Lower leg skin (tissue), 3 donors: ENCODE data around the gene CDKN2A.

Source experiments
- POLR2A ChIP-seq, 2 donors: fragments of 450-650 bp; IDR thresholded peaks; one replicate each; pipeline ENCODE4 v1.6.1; 2016 to 2017; ENCODE audit warnings: antibody characterized with exemption in 2 of 2, mild to moderate bottlenecking in 1 of 2, moderate library complexity in 1 of 2
- TF ChIP-seq, protein P1 (sequence below), 3 donors: fragments of 450-650 bp; IDR thresholded peaks; one replicate each; pipeline ENCODE4 v1.5.1; 2016; ENCODE audit warnings: antibody characterized with exemption in 3 of 3, mild to moderate bottlenecking in 3 of 3, moderate library complexity in 2 of 3

DNA sequence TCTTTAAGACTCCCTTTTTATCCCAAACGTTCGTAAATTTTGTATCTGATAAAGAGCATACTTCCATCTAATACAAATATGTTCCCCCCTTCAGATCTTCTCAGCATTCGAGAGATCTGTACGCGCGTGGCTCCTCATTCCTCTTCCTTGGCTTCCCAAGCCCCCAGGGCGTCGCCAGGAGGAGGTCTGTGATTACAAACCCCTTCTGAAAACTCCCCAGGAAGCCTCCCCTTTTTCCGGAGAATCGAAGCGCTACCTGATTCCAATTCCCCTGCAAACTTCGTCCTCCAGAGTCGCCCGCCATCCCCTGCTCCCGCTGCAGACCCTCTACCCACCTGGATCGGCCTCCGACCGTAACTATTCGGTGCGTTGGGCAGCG, 19.9 kb downstream of the CDKN2A start:
- TF ChIP-seq, protein P1, sequence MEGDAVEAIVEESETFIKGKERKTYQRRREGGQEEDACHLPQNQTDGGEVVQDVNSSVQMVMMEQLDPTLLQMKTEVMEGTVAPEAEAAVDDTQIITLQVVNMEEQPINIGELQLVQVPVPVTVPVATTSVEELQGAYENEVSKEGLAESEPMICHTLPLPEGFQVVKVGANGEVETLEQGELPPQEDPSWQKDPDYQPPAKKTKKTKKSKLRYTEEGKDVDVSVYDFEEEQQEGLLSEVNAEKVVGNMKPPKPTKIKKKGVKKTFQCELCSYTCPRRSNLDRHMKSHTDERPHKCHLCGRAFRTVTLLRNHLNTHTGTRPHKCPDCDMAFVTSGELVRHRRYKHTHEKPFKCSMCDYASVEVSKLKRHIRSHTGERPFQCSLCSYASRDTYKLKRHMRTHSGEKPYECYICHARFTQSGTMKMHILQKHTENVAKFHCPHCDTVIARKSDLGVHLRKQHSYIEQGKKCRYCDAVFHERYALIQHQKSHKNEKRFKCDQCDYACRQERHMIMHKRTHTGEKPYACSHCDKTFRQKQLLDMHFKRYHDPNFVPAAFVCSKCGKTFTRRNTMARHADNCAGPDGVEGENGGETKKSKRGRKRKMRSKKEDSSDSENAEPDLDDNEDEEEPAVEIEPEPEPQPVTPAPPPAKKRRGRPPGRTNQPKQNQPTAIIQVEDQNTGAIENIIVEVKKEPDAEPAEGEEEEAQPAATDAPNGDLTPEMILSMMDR (IDR thresholded peaks at IDR 0.05) = no peak
- no peak for TF ChIP-seq POLR2A (IDR thresholded peaks at IDR 0.05)
